Measurements from ENCODE around the gene TRIM26.

TRIM26 gene

GRCh38 chr6:30157999-30158398, 55.2 kb downstream of the TRIM26 start:
- Histone ChIP-seq H2BK120ac (ENCODE audit: insufficient read depth, low read length, poor library complexity) (no peak overlapping the region), H4K8ac (ENCODE audit: low read depth, low read length) (no peak overlapping the region), H3K23ac (ENCODE audit: low read length) (no peak overlapping the region), H3K4me3 (ENCODE audit: low read depth, low read length) (no peak overlapping the region), H2BK12ac (ENCODE audit: low read length) (no peak overlapping the region), H3K4me1 (ENCODE audit: control insufficient read depth in 1 of 2, insufficient read depth in 2 of 2, low read length in 2 of 2) (no peaks in the 10 kb centered on the region), H3K9ac (ENCODE audit: low read length) (no peak overlapping the region), H3K79me1 (ENCODE audit: low read length) (no peaks in the 10 kb centered on the region), H3K4me2 (ENCODE audit: low read length) (no peak overlapping the region), H4K91ac (ENCODE audit: low read depth, low read length) (no peak overlapping the region), H2BK5ac (ENCODE audit: low read depth, low read length, poor library complexity) (no peak overlapping the region), H3K27me3 (ENCODE audit: insufficient read depth, low read length) (no peaks in the 10 kb centered on the region), H3K9me3 (ENCODE audit: insufficient read depth, low read depth, low read length) (peaks cover 2% of the 10 kb centered on the region), H3K27ac (ENCODE audit: low read depth, low read length) (no peak overlapping the region), H4K12ac (ENCODE audit: low read depth, low read length) (no peak overlapping the region), H2AFZ (ENCODE audit: insufficient read depth, low read length, poor library complexity) (no peak overlapping the region), H3K79me2 (ENCODE audit: control insufficient read depth, insufficient read depth, low read length, poor library complexity) (no peaks in the 10 kb centered on the region), H3K14ac (ENCODE audit: low read length) (no peak overlapping the region), H3K36me3 (ENCODE audit: control insufficient read depth in 1 of 2, insufficient read depth in 2 of 2, low read length in 2 of 2) (no peaks in the 10 kb centered on the region), H2AK5ac (ENCODE audit: low read length) (no peak overlapping the region), H3K4ac (ENCODE audit: low read depth, low read length) (no peak overlapping the region), H3K18ac (ENCODE audit: low read length) (no peak overlapping the region)
- WGBS (ENCODE audit: extremely low coverage, insufficient coverage, insufficient read length), result no CpG with 5 or more reads among the region's 2 CpGs
- DNase-seq, result no peak

DNA sequence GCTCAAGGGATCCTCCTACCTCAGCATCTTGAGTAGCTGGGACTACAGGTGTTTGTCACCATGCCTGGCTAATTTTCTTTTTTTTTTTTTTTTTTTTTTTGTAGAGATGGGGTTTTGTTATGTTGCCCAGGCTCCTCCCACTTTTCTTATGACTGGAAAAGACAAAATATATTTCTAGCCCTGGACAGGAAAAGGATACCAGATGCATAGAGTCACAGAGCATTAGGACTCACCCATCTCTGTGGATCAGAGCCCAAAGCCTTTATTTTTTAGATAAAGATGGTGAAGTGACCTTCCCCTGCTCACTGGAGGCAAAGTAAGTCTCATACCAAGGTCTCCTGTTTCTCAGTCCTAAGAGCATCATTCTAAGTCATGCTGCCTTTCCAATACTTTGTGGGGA, 55.6 kb downstream of the TRIM26 start:
- H4K91ac ChIP-seq (ENCODE audit: low read depth, low read length), result no peak overlapping the region
- H2AK5ac ChIP-seq (ENCODE audit: low read length), result no peak overlapping the region
- no peak overlapping the region for H3K27ac ChIP-seq (ENCODE audit: low read depth, low read length)
- H2BK120ac ChIP-seq (ENCODE audit: insufficient read depth, low read length, poor library complexity), result no peak overlapping the region
- no peak overlapping the region for H2BK12ac ChIP-seq (ENCODE audit: low read length)
- no peak overlapping the region for H4K8ac ChIP-seq (ENCODE audit: low read depth, low read length)
- H4K12ac ChIP-seq (ENCODE audit: low read depth, low read length), result no peak overlapping the region
- no peaks in the 10 kb centered on the region for H3K36me3 ChIP-seq (ENCODE audit: control insufficient read depth in 1 of 2, insufficient read depth in 2 of 2, low read length in 2 of 2)
- H3K4me2 ChIP-seq (ENCODE audit: low read length), result no peak overlapping the region
- no peaks in the 10 kb centered on the region for H3K27me3 ChIP-seq (ENCODE audit: insufficient read depth, low read length)
- no peak for DNase-seq
- no peak overlapping the region for H3K23ac ChIP-seq (ENCODE audit: low read length)
- no peak overlapping the region for H3K4me3 ChIP-seq (ENCODE audit: low read depth, low read length)
- no peak overlapping the region for H3K14ac ChIP-seq (ENCODE audit: low read length)
- no peaks in the 10 kb centered on the region for H3K79me1 ChIP-seq (ENCODE audit: low read length)
- no peaks in the 10 kb centered on the region for H3K4me1 ChIP-seq (ENCODE audit: control insufficient read depth in 1 of 2, insufficient read depth in 2 of 2, low read length in 2 of 2)
- H3K9me3 ChIP-seq (ENCODE audit: insufficient read depth, low read depth, low read length), result peaks cover 2% of the 10 kb centered on the region
- H3K4ac ChIP-seq (ENCODE audit: low read depth, low read length), result no peak overlapping the region
- no peak overlapping the region for H3K18ac ChIP-seq (ENCODE audit: low read length)
- H3K9ac ChIP-seq (ENCODE audit: low read length), result no peak overlapping the region
- no peak overlapping the region for H2BK5ac ChIP-seq (ENCODE audit: low read depth, low read length, poor library complexity)
- no peak overlapping the region for H2AFZ ChIP-seq (ENCODE audit: insufficient read depth, low read length, poor library complexity)
- H3K79me2 ChIP-seq (ENCODE audit: control insufficient read depth, insufficient read depth, low read length, poor library complexity), result no peaks in the 10 kb centered on the region

- Histone ChIP-seq H2BK12ac (ENCODE audit: low read length) (no peak overlapping the region), H3K79me2 (ENCODE audit: control insufficient read depth, insufficient read depth, low read length, poor library complexity) (no peaks in the 10 kb centered on the region), H3K27ac (ENCODE audit: low read depth, low read length) (no peak overlapping the region), H3K4me2 (ENCODE audit: low read length) (no peak overlapping the region), H4K12ac (ENCODE audit: low read depth, low read length) (no peak overlapping the region), H2AK5ac (ENCODE audit: low read length) (no peak overlapping the region), H3K4ac (ENCODE audit: low read depth, low read length) (no peak overlapping the region), H3K9ac (ENCODE audit: low read length) (no peak overlapping the region), H3K9me3 (ENCODE audit: insufficient read depth, low read depth, low read length) (peaks cover 2% of the 10 kb centered on the region), H3K4me3 (ENCODE audit: low read depth, low read length) (no peak overlapping the region), H3K18ac (ENCODE audit: low read length) (no peak overlapping the region), H2BK120ac (ENCODE audit: insufficient read depth, low read length, poor library complexity) (no peak overlapping the region), H3K36me3 (ENCODE audit: control insufficient read depth in 1 of 2, insufficient read depth in 2 of 2, low read length in 2 of 2) (no peaks in the 10 kb centered on the region), H4K8ac (ENCODE audit: low read depth, low read length) (no peak overlapping the region), H2AFZ (ENCODE audit: insufficient read depth, low read length, poor library complexity) (no peak overlapping the region), H3K4me1 (ENCODE audit: control insufficient read depth in 1 of 2, insufficient read depth in 2 of 2, low read length in 2 of 2) (no peaks in the 10 kb centered on the region), H2BK5ac (ENCODE audit: low read depth, low read length, poor library complexity) (no peak overlapping the region), H3K23ac (ENCODE audit: low read length) (no peak overlapping the region), H3K14ac (ENCODE audit: low read length) (no peak overlapping the region), H3K27me3 (ENCODE audit: insufficient read depth, low read length) (no peaks in the 10 kb centered on the region), H3K79me1 (ENCODE audit: low read length) (no peaks in the 10 kb centered on the region), H4K91ac (ENCODE audit: low read depth, low read length) (no peak overlapping the region)
- no CpG with 5 or more reads among the region's 9 CpGs for WGBS (ENCODE audit: extremely low coverage, insufficient coverage, insufficient read length)
- DNase-seq, result no peak
Measured at GRCh38 chr6:30156774-30157173, 56.4 kb downstream of the TRIM26 start.

GRCh38 chr6:30156262-30156599, 57.0 kb downstream of the TRIM26 start:
- WGBS (ENCODE audit: extremely low coverage, insufficient coverage, insufficient read length), result no CpG with 5 or more reads among the region's 4 CpGs
- no peak overlapping the region for H2AK5ac ChIP-seq (ENCODE audit: low read length)
- DNase-seq, result no peak
- no peaks in the 10 kb centered on the region for H3K36me3 ChIP-seq (ENCODE audit: control insufficient read depth in 1 of 2, insufficient read depth in 2 of 2, low read length in 2 of 2)
- H4K91ac ChIP-seq (ENCODE audit: low read depth, low read length), result no peak overlapping the region
- H2AFZ ChIP-seq (ENCODE audit: insufficient read depth, low read length, poor library complexity), result no peak overlapping the region
- no peak overlapping the region for H3K4me3 ChIP-seq (ENCODE audit: low read depth, low read length)
- no peak overlapping the region for H3K4ac ChIP-seq (ENCODE audit: low read depth, low read length)
- H2BK120ac ChIP-seq (ENCODE audit: insufficient read depth, low read length, poor library complexity), result no peak overlapping the region
- H3K27ac ChIP-seq (ENCODE audit: low read depth, low read length), result no peak overlapping the region
- H3K27me3 ChIP-seq (ENCODE audit: insufficient read depth, low read length), result no peaks in the 10 kb centered on the region
- no peak overlapping the region for H4K12ac ChIP-seq (ENCODE audit: low read depth, low read length)
- H3K9me3 ChIP-seq (ENCODE audit: insufficient read depth, low read depth, low read length), result peaks cover 2% of the 10 kb centered on the region
- H3K79me1 ChIP-seq (ENCODE audit: low read length), result no peaks in the 10 kb centered on the region
- no peaks in the 10 kb centered on the region for H3K79me2 ChIP-seq (ENCODE audit: control insufficient read depth, insufficient read depth, low read length, poor library complexity)
- no peak overlapping the region for H4K8ac ChIP-seq (ENCODE audit: low read depth, low read length)
- no peak overlapping the region for H3K14ac ChIP-seq (ENCODE audit: low read length)
- H3K18ac ChIP-seq (ENCODE audit: low read length), result no peak overlapping the region
- no peak overlapping the region for H2BK5ac ChIP-seq (ENCODE audit: low read depth, low read length, poor library complexity)
- no peak overlapping the region for H3K9ac ChIP-seq (ENCODE audit: low read length)
- no peak overlapping the region for H3K23ac ChIP-seq (ENCODE audit: low read length)
- H3K4me1 ChIP-seq (ENCODE audit: control insufficient read depth in 1 of 2, insufficient read depth in 2 of 2, low read length in 2 of 2), result no peaks in the 10 kb centered on the region
- no peak overlapping the region for H2BK12ac ChIP-seq (ENCODE audit: low read length)
- H3K4me2 ChIP-seq (ENCODE audit: low read length), result no peak overlapping the region
